Measurements from ENCODE around the gene MEIS1. TPM values are rescaled to one million over a fixed set of nuclear protein-coding genes. Genes with fewer than 3 reads are reported as not detected.

Gene MEIS1
- total and polyA plus RNA-seq, 7 experiments from 2014 or later = 0.05 to 5.6 (median 0.56) TPM; not detected in 4

DNA sequence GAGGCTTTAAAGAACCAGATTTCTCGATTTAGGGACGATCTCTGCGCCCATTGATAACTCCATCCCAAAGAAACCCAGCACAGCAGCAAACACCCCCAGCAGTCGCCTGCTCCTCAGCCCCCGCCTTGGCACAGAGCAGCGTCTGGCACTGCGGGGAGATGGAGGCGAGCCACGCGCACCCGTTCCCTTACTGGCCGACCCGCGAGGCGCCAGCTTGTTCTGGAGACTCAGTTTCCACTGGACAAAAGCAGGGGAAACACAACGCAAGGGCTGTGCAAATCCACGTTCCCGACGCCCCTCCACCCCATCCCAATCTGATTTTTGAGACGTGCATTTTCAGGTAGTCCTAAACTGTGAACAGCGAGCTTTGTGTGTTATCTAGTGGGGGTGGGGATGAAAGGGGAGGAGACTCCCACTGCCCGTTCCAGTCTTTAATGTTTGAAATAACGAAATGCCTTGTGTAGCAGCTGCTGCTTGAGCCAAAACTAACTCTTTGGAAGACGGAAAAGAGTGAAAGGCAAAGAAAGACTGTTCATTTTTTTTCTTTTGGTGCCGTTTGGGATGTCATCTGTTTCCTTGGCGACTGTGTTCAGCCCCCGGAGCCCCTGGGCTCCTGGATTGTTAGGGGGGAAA, 143.2 kb downstream of the MEIS1 start:
- Histone ChIP-seq H3K9me3 (ENCODE audit: control insufficient read depth in 2 of 3, low read length in 3 of 3) (no peaks in the 10 kb centered on the region), H3K27me3 (ENCODE audit: control insufficient read depth in 2 of 2, insufficient read depth in 2 of 2, low read length in 2 of 2) (no peaks in the 10 kb centered on the region), H3K27ac (ENCODE audit: low read depth, low read length) (no peak overlapping the region), H3K4me1 (ENCODE audit: control insufficient read depth in 2 of 2, insufficient read depth in 2 of 2, low read length in 2 of 2) (no peaks in the 10 kb centered on the region), H3K4me3 (ENCODE audit: low read length) (no peak overlapping the region), H3K36me3 (ENCODE audit: control insufficient read depth in 2 of 3, insufficient read depth in 3 of 3, low read length in 3 of 3) (no peaks in the 10 kb centered on the region)
- ChIA-PET CTCF (no interaction called here), POLR2A (no interaction called here)
- peak overlapping the region in 2 of 10 donors; percentile 20 to 53 for H3K4me3 Mint-ChIP-seq
- H3K9me3 Mint-ChIP-seq = peaks cover 0 to 18% (median 3%) of the 10 kb centered on the region in 11 donors
- peaks cover 0 to 6% (median 0%) of the 10 kb centered on the region in 5 donors for H3K36me3 Mint-ChIP-seq
- no peak for ATAC-seq
- DNase-seq = no peak
- intact Hi-C loops (cut with micrococcal nuclease) = no loop called here
- H3K27me3 Mint-ChIP-seq = peaks cover 55 to 73% (median 63%) of the 10 kb centered on the region in 5 donors
- H3K4me1 Mint-ChIP-seq = peaks cover 0 to 19% (median 15%) of the 10 kb centered on the region in 7 donors
- no peak overlapping the region for H3K27ac Mint-ChIP-seq

DNA sequence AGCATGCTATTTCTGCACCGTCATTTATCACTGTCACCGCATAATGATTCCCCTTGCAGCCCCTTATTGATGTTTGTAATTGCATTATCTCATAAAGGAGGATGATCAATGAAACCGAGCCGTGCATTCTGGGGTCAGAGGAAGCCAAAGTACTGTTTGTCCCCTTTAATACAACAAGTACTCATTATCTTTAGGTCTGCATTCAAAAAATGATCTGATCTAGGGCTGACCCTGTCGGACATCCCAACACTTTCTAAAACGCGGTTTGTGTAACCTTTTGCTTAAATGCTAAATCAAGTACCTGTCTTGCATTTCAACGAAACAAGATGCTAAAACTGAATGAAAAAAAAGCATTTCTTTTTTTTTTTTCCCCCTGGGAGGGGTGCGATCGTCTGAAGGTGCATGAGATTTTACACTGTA, 143.8 kb downstream of the MEIS1 start:
- DNase-seq (no peak), ATAC-seq (no peak)
- H3K4me1 ChIP-seq (ENCODE audit: control insufficient read depth in 2 of 2, insufficient read depth in 2 of 2, low read length in 2 of 2) = no peaks in the 10 kb centered on the region
- no peak overlapping the region for H3K4me3 Mint-ChIP-seq
- no peaks in the 10 kb centered on the region for H3K36me3 ChIP-seq (ENCODE audit: control insufficient read depth in 2 of 3, insufficient read depth in 3 of 3, low read length in 3 of 3)
- H3K4me1 Mint-ChIP-seq = peaks cover 0 to 19% (median 15%) of the 10 kb centered on the region in 7 donors
- H3K27me3 Mint-ChIP-seq = peaks cover 55 to 69% (median 63%) of the 10 kb centered on the region in 5 donors
- intact Hi-C loops (cut with micrococcal nuclease) = no loop called here
- no peak overlapping the region for H3K27ac Mint-ChIP-seq
- H3K27me3 ChIP-seq (ENCODE audit: control insufficient read depth in 2 of 2, insufficient read depth in 2 of 2, low read length in 2 of 2) = no peaks in the 10 kb centered on the region
- H3K36me3 Mint-ChIP-seq = peaks cover 0 to 6% (median 0%) of the 10 kb centered on the region in 5 donors
- no peak overlapping the region for H3K4me3 ChIP-seq (ENCODE audit: low read length)
- ChIA-PET POLR2A (no interaction called here), CTCF (no interaction called here)
- no peaks in the 10 kb centered on the region for H3K9me3 ChIP-seq (ENCODE audit: control insufficient read depth in 2 of 3, low read length in 3 of 3)
- peaks cover 0 to 18% (median 3%) of the 10 kb centered on the region in 11 donors for H3K9me3 Mint-ChIP-seq
- H3K27ac ChIP-seq (ENCODE audit: low read depth, low read length) = no peak overlapping the region

DNA sequence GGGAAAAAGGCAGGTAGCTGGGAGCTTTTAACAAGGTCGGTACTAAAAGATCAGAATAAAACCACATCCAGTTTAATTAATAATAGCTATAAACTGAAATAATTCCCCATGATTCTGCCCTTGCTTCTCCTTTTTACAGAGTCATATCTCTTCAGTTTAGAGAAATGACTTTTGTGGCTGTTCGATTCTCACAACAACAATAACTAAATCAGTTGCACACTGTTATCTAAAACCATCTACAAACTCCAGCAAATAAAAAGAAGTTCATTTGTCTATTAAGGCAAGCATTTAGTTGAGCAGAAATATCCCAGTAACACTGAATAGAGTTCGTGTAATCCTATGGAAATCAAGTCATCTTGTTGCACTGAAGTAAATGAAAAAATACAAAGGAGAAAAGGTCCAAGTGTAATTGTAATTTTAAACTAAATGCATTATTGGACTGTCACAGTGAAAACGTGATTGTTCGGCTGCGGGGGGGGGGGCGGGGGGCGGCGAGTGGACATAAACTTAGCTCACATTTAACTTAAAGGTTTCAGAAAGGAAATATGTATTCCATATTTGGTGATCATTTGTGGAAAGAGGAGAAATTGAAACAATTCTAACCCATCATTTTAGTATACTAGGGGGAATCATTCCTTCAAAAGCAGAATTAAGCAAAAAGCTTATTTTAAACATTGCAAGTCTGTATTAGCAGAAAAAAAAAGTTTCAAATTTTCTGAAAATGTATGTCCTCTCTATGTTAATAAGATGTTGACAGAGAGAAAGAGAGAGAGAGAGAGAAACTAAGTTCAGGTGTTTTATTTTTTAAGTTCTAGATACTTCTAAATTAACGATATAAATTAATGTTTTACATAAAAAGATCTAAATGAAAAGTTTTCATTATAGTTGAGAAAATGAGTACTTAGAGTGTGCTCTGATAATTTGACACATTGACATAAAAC, 144.5 kb downstream of the MEIS1 start:
- Histone ChIP-seq H3K36me3 (ENCODE audit: control insufficient read depth in 2 of 3, insufficient read depth in 3 of 3, low read length in 3 of 3) (no peaks in the 10 kb centered on the region), H3K27ac (ENCODE audit: low read depth, low read length) (no peak overlapping the region), H3K9me3 (ENCODE audit: control insufficient read depth in 2 of 3, low read length in 3 of 3) (no peaks in the 10 kb centered on the region), H3K27me3 (ENCODE audit: control insufficient read depth in 2 of 2, insufficient read depth in 2 of 2, low read length in 2 of 2) (no peaks in the 10 kb centered on the region), H3K4me1 (ENCODE audit: control insufficient read depth in 2 of 2, insufficient read depth in 2 of 2, low read length in 2 of 2) (no peaks in the 10 kb centered on the region), H3K4me3 (ENCODE audit: low read length) (no peak overlapping the region)
- intact Hi-C loops (cut with micrococcal nuclease) = no loop called here
- H3K27me3 Mint-ChIP-seq = peaks cover 54 to 63% (median 61%) of the 10 kb centered on the region in 5 donors
- ChIA-PET CTCF (no interaction called here), POLR2A (no interaction called here)
- H3K4me3 Mint-ChIP-seq = no peak overlapping the region
- H3K27ac Mint-ChIP-seq = no peak overlapping the region
- H3K4me1 Mint-ChIP-seq = peaks cover 0 to 19% (median 15%) of the 10 kb centered on the region in 7 donors
- no peak for ATAC-seq
- DNase-seq = no peak
- H3K9me3 Mint-ChIP-seq = peaks cover 0 to 18% (median 3%) of the 10 kb centered on the region in 11 donors
- peaks cover 0 to 6% (median 0%) of the 10 kb centered on the region in 5 donors for H3K36me3 Mint-ChIP-seq

DNA sequence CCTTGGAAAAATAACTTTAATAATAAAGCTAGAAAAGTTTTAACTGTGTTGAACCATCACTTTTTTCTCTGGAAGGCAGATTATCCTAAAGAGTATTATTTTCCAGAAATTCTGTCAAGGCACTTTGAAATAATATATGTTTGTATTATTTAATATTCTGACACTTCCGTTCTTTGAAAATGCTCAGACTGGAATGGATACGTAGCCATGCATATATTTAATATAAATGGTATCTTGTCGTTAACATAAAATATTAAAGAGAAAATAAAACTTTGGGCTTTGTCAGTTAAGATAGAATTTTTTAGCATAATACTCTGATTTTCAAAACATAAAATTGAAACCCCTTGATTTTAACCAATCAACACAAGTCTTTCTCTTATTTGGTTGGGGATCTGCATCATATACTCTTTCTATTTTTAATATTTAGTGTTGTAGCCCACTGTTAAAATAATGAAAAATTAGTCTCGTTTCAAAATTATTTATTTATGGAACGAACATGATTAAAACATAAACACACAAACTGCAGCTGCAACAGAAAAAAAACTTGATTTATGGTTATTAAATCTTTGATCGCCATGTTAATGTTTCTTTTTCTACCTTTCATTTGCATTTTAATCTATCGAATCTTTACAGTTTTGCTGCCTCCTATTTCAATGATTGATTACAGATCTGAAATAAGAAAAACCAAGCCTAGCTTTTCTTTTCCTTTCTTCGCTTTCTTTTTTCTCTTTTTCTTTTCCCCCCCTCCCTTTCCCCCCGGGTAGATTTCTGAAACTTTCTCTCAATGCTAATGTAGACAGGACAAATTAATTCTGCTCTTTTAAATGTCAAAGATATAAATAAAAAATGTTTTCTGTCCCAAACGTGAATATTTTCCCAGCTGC, 145.5 kb downstream of the MEIS1 start:
- Mint-ChIP-seq H3K4me1 (peaks cover 0 to 10% (median 8%) of the 10 kb centered on the region in 7 donors), H3K36me3 (peaks cover 0 to 6% (median 0%) of the 10 kb centered on the region in 5 donors), H3K27ac (peak overlapping the region in 1 of 9 donors; percentile 42), H3K9me3 (peaks cover 0 to 18% (median 3%) of the 10 kb centered on the region in 11 donors), H3K27me3 (peaks cover 46 to 55% (median 52%) of the 10 kb centered on the region in 5 donors), H3K4me3 (no peak overlapping the region)
- no peak for ATAC-seq
- Histone ChIP-seq H3K4me3 (ENCODE audit: low read length) (no peak overlapping the region), H3K27ac (ENCODE audit: low read depth, low read length) (no peak overlapping the region), H3K4me1 (ENCODE audit: control insufficient read depth in 2 of 2, insufficient read depth in 2 of 2, low read length in 2 of 2) (no peaks in the 10 kb centered on the region), H3K27me3 (ENCODE audit: control insufficient read depth in 2 of 2, insufficient read depth in 2 of 2, low read length in 2 of 2) (no peaks in the 10 kb centered on the region), H3K36me3 (ENCODE audit: control insufficient read depth in 2 of 3, insufficient read depth in 3 of 3, low read length in 3 of 3) (no peaks in the 10 kb centered on the region), H3K9me3 (ENCODE audit: control insufficient read depth in 2 of 3, low read length in 3 of 3) (no peaks in the 10 kb centered on the region)
- CTCF ChIA-PET = no interaction called here
- no peak for DNase-seq
- intact Hi-C loops (cut with micrococcal nuclease) = no loop called here
- POLR2A ChIA-PET = no interaction called here

DNA sequence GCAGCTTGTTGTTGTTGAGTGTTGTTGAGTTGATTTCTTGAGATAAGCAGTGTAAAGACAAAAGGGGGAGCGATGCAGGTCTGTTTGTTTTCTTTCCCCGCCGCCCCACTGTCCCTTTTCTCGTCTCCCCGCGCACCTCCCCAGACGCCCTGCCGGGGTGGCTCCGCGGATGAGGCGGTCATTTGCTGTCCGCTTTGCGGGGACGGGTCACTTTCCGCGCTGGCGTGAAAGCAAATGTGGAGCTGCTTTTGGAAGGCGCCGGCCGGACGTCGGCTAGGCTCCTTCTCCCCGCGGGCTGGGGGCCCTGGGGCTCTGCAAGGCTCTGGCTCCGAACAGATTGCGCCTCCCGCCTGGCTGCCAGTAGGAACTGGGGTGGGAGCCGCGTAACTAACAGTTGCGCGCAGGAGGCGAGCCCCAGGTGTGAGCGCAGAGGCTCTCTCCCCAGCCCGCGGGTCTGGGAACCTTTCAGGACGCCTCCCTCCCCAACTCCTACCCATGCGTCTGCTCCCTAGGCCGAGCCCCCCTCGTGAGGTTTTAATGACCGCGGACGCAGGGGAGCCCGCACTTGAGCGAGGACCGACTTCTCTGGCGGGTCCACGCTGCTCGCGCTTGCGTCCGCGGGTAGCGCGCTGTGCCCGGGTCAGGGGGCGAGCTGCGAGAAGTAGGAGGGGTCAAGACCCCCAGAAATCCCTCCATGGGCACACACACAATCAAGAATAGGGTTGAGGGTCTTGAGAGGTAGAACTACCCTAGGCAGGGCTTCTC, 146.6 kb downstream of the MEIS1 start:
- no peak for ATAC-seq
- Mint-ChIP-seq H3K4me1 (peaks cover 0 to 8% (median 6%) of the 10 kb centered on the region in 7 donors), H3K36me3 (peaks cover 0 to 6% (median 0%) of the 10 kb centered on the region in 5 donors), H3K4me3 (no peak overlapping the region), H3K9me3 (peaks cover 0 to 19% (median 3%) of the 10 kb centered on the region in 11 donors), H3K27ac (peak overlapping the region in 1 of 9 donors; percentile 29), H3K27me3 (peaks cover 49 to 55% (median 52%) of the 10 kb centered on the region in 5 donors)
- Histone ChIP-seq H3K27ac (ENCODE audit: low read depth, low read length) (no peak overlapping the region), H3K4me3 (ENCODE audit: low read length) (no peak overlapping the region), H3K4me1 (ENCODE audit: control insufficient read depth in 2 of 2, insufficient read depth in 2 of 2, low read length in 2 of 2) (no peaks in the 10 kb centered on the region), H3K27me3 (ENCODE audit: control insufficient read depth in 2 of 2, insufficient read depth in 2 of 2, low read length in 2 of 2) (no peaks in the 10 kb centered on the region), H3K36me3 (ENCODE audit: control insufficient read depth in 2 of 3, insufficient read depth in 3 of 3, low read length in 3 of 3) (no peaks in the 10 kb centered on the region), H3K9me3 (ENCODE audit: control insufficient read depth in 2 of 3, low read length in 3 of 3) (no peaks in the 10 kb centered on the region)
- no peak for DNase-seq
- ChIA-PET POLR2A (no interaction called here), CTCF (no interaction called here)
- intact Hi-C loops (cut with micrococcal nuclease) = no loop called here

Data from naive thymus-derived CD4-positive, alpha-beta T cell (primary cell).